ENCODE data around the gene FETUB.

Gene FETUB

DNA sequence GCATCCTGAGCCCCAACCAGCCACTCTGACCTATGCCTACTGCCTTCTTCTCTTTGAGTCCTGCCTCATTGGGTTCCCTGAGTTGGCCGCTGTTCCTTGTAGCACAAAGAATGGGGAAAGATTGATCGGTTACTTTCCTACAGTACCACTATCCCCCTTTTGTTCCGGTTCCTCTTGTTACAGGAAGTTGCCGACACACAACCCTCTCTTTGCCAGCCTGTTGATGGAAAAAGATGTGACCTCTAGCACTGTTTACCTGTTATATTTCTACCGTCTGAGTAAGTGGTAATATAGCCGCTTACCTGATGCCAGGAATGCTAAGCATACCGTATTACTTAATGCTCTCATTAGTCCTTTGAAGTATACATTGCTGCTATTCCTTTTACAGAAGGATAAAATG lies 37.0 kb upstream of the FETUB start:
- Histone ChIP-seq H3K36me3 (ENCODE audit: insufficient read depth, low read length) (no peaks in the 10 kb centered on the region), H3K27ac (ENCODE audit: low read depth, low read length) (no peak overlapping the region), H3K4me1 (ENCODE audit: insufficient read depth, low read length) (no peaks in the 10 kb centered on the region), H3K27me3 (ENCODE audit: control insufficient read depth in 1 of 2, insufficient read depth in 2 of 2, low read length in 2 of 2) (no peaks in the 10 kb centered on the region), H3K4me3 (ENCODE audit: low read depth in 1 of 2, low read length in 2 of 2) (no peak overlapping the region), H3K9ac (ENCODE audit: low read length) (no peak overlapping the region), H3K9me3 (ENCODE audit: low read length) (no peaks in the 10 kb centered on the region)

DNA sequence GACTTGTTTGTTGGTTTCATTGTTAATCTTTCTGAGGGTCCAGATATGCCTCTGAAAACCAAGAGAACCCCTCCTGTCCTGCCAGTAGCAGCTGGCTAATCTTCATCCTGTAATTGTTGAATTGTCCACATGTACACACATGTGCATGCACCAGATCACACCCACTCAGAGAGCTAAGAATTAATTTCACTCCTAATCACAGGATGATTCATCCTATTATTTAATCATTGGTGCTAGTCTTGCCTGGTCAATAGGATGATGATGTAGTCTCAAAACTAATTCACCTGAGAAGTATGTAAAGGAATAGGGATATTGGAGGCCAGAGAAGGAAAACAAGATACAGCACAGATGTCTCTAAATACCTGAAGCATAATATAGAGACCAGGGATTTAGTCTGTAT lies 35.1 kb upstream of the FETUB start:
- Histone ChIP-seq H3K9ac (ENCODE audit: low read length) (no peak overlapping the region), H3K4me1 (ENCODE audit: insufficient read depth, low read length) (no peaks in the 10 kb centered on the region), H3K27ac (ENCODE audit: low read depth, low read length) (no peak overlapping the region), H3K9me3 (ENCODE audit: low read length) (no peaks in the 10 kb centered on the region), H3K27me3 (ENCODE audit: control insufficient read depth in 1 of 2, insufficient read depth in 2 of 2, low read length in 2 of 2) (peaks cover 0 to 3% of the 10 kb centered on the region in 2 donors), H3K4me3 (ENCODE audit: low read depth in 1 of 2, low read length in 2 of 2) (no peak overlapping the region), H3K36me3 (ENCODE audit: insufficient read depth, low read length) (no peaks in the 10 kb centered on the region)

DNA sequence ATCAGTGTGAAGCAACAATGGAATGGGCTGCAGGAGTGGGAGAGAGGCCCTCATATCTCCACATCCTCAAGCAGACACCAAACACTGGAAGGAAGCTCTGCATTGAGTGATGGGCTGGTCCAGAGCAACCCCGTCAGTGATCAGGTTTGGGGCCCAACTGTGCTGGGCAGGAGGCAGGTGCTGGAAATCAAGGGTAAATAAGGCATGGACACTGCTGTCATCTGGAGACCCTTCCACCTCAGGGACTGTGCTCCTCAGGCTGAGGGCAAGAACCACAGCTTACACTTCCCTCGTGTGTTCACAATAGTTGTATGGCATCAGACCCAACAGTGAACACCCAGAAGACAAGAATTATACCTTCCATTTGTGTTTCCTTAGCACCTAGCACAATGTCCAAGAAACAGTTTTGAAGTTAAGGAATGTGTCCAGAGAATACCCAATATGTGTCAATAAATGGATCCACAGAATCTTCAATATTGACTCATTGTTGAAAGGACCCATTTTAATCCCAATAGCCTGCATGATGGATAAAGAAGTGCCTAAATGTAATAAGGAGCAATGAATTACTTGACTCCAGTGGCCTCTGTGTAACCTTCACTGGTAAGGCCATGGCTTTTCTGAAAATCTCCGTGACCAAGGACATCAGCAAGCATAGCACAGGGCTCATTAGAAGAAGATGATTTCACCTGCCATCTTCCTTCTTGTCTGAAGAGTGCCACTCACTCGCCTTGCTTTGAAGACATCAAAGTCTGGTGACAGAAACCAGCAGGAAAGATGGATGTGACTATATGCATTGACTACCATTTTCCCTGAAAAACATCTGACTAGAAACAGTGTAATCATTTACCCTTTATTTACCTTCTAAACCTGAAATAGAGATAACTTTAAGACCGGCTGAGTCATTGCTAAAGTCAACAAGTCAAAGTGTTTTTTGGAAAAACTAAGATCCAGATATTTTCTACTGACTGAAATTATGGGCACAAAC lies 34.3 kb upstream of the FETUB start:
- Histone ChIP-seq H3K36me3 (ENCODE audit: insufficient read depth, low read length) (no peaks in the 10 kb centered on the region), H3K9me3 (ENCODE audit: low read length) (no peaks in the 10 kb centered on the region), H3K27me3 (ENCODE audit: control insufficient read depth in 1 of 2, insufficient read depth in 2 of 2, low read length in 2 of 2) (peaks cover 0 to 3% of the 10 kb centered on the region in 2 donors), H3K4me3 (ENCODE audit: low read depth in 1 of 2, low read length in 2 of 2) (no peak overlapping the region), H3K9ac (ENCODE audit: low read length) (no peak overlapping the region), H3K27ac (ENCODE audit: low read depth, low read length) (no peak overlapping the region), H3K4me1 (ENCODE audit: insufficient read depth, low read length) (no peaks in the 10 kb centered on the region)

DNA sequence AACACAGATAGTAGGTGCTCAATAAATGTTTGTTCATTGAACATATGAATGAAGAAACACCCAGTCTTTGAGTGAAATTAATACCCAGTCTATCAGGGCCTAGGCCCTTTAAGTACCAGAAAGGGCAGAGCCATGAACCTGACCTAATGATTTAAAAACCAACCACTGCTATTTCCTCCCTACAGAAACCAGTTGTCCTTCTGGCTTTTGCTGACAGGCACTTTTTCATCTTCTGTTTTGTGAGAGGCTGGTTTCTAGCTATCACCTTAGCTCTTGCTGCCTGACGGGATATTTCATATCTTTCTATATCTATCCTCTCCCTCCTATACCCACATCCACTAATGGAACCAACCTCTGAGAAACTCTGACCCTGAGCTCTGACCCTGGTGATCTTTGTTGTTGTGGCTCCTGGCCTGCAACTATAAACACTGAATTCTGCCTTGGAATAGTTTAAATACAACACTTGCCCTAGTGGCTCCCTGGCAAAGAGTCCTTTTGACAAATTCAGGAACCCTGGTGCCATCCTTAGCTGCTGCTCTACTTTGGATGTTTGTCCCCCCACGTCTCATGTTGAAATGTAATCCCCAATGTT lies 31.5 kb upstream of the FETUB start:
- Histone ChIP-seq H3K27me3 (ENCODE audit: control insufficient read depth in 1 of 2, insufficient read depth in 2 of 2, low read length in 2 of 2) (peaks cover 0 to 3% of the 10 kb centered on the region in 2 donors), H3K9me3 (ENCODE audit: low read length) (no peaks in the 10 kb centered on the region), H3K4me1 (ENCODE audit: insufficient read depth, low read length) (no peaks in the 10 kb centered on the region), H3K36me3 (ENCODE audit: insufficient read depth, low read length) (no peaks in the 10 kb centered on the region), H3K4me3 (ENCODE audit: low read depth in 1 of 2, low read length in 2 of 2) (no peak overlapping the region), H3K9ac (ENCODE audit: low read length) (no peak overlapping the region), H3K27ac (ENCODE audit: low read depth, low read length) (no peak overlapping the region)

DNA sequence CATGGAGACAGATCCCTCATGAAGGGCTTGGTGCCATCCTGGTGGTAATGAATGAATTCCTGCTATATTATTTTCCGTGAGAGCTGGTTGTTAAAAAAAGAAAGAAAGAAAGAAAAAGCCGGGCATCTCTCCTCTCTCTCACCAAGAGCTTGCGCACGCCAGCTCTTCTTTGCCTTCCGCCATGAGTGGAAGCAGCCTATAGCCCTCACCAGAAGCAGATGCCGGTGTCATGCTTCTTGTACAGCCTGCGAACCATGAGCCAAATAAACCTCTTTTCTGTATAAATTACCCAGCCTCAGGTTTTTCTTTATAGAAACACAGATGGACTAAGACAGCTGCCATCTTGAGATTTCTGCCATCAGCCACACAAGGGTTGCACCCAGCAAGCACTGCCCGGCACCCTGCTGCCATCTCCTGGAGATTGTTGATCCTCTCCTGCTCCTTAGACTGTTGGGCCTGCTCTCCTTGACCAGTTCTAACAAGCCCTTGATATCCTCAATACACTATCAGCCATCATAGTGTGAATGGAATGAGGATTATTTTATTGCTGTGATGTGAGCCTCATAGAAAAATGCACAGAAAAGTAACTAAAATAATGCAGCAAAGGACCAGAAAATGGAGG lies 30.8 kb upstream of the FETUB start:
- Histone ChIP-seq H3K4me3 (ENCODE audit: low read depth in 1 of 2, low read length in 2 of 2) (no peak overlapping the region), H3K9ac (ENCODE audit: low read length) (no peak overlapping the region), H3K27me3 (ENCODE audit: control insufficient read depth in 1 of 2, insufficient read depth in 2 of 2, low read length in 2 of 2) (peaks cover 0 to 3% of the 10 kb centered on the region in 2 donors), H3K36me3 (ENCODE audit: insufficient read depth, low read length) (no peaks in the 10 kb centered on the region), H3K4me1 (ENCODE audit: insufficient read depth, low read length) (no peaks in the 10 kb centered on the region), H3K27ac (ENCODE audit: low read depth, low read length) (no peak overlapping the region), H3K9me3 (ENCODE audit: low read length) (no peaks in the 10 kb centered on the region)

DNA sequence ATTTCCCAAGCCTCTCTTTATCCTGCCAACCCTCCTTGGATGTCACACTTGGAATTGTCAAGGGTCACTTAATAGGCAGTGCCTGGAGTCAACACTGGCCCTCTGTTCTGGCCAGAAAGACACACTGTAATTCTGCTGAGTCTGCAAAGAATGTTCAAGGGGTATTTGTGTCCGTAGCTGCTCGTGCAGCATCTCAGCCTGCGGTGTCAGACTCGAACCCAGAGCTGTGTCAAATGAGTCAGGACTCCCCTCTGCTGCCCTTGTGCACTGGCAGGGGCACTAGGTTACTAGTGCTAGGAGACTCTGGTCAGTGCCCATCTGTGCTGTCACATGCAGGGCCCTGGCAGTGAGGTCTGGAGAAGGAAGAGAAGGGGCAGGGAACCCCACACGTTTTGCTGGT lies 28.1 kb upstream of the FETUB start:
- no peak overlapping the region for H3K4me3 ChIP-seq (ENCODE audit: low read depth in 1 of 2, low read length in 2 of 2)
- H3K27me3 ChIP-seq (ENCODE audit: control insufficient read depth in 1 of 2, insufficient read depth in 2 of 2, low read length in 2 of 2) = peaks cover 0 to 3% of the 10 kb centered on the region in 2 donors
- no peak overlapping the region for H3K9ac ChIP-seq (ENCODE audit: low read length)
- no peaks in the 10 kb centered on the region for H3K36me3 ChIP-seq (ENCODE audit: insufficient read depth, low read length)
- H3K4me1 ChIP-seq (ENCODE audit: insufficient read depth, low read length) = peaks cover 3% of the 10 kb centered on the region
- no peaks in the 10 kb centered on the region for H3K9me3 ChIP-seq (ENCODE audit: low read length)
- H3K27ac ChIP-seq (ENCODE audit: low read depth, low read length) = no peak overlapping the region

DNA sequence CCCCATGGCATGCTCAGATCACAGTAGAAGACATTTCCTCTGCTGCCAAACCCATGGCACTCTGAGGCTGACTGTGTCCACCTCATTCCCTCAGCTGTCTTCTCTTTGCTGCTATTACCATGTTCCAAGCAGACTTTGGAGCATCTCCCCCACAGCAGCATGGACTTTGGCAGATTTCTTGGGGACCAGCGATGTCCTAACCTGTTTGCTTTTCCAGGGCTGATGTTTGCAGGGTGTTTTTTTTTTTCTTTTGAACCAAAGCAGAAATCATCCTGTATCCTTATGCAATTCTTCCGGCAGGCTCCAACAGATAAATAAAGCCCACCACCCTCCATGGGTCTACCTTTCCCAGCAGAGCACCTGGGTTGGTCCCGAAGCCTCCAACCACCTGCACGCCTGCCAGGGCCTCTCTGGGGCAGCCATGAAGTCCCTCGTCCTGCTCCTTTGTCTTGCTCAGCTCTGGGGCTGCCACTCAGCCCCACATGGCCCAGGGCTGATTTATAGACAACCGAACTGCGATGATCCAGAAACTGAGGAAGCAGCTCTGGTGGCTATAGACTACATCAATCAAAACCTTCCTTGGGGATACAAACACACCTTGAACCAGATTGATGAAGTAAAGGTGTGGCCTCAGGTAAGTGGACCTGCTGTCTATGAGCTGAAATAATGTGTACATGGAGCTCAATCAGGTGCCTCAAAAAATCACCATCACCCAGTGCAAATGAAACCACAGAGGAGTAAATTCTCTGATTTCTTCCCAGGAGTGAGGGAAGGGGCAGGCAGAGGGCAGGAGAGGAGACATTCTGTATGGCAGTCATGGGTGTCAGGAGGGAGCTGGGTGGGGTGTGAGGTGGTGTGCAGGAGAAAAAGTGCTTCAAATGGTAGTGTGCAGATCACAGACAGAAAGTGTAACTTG lies 27.2 kb upstream of the FETUB start, which contains the start of gene AHSG:
Gene AHSG (plus strand): TSS at position 340 of the 916 bp plus-strand sequence. CDS start 82 bp downstream, at position 422.
- Histone ChIP-seq H3K9me3 (ENCODE audit: low read length) (no peaks in the 10 kb centered on the region), H3K27me3 (ENCODE audit: control insufficient read depth in 1 of 2, insufficient read depth in 2 of 2, low read length in 2 of 2) (peaks cover 5 to 7% of the 10 kb centered on the region in 2 donors), H3K36me3 (ENCODE audit: insufficient read depth, low read length) (no peaks in the 10 kb centered on the region), H3K9ac (ENCODE audit: low read length) (no peak within 1 kb of the TSS), H3K4me1 (ENCODE audit: insufficient read depth, low read length) (peaks cover 9% of the 10 kb centered on the region), H3K4me3 (ENCODE audit: low read depth in 1 of 2, low read length in 2 of 2) (no peak within 1 kb of the TSS), H3K27ac (ENCODE audit: low read depth, low read length) (no peak within 1 kb of the TSS)

DNA sequence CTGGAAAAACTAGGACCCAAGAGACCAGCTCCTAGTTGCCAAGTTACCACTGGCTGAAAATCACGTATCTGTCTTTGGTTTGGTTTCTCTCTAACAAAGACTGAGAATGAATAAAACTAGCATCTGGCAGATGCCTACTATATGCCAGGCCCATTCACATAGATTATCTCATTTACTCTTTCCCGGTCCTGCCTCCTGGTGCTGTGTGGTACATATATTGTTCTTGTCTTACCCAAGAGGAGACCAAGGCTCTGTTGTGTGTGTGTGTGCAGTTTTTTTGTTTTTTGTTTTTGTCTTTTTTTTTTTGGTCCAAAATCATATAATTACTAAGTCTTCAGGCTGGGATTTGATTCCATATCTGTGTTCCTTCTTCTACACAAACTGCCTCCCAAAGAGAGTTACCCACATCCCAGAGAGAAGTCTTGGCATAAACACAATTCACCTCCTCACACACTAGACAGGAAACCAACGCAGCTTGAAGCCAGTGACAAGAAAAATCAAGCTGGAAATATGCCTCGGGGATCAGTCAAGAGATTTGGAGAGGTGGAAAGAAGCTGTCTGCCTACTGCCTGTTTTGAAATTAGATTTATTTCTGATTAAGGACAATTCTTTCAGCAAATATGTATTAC lies 26.4 kb upstream of the FETUB start:
- no peaks in the 10 kb centered on the region for H3K9me3 ChIP-seq (ENCODE audit: low read length)
- peaks cover 5 to 7% of the 10 kb centered on the region in 2 donors for H3K27me3 ChIP-seq (ENCODE audit: control insufficient read depth in 1 of 2, insufficient read depth in 2 of 2, low read length in 2 of 2)
- H3K27ac ChIP-seq (ENCODE audit: low read depth, low read length) = no peak overlapping the region
- peaks cover 9% of the 10 kb centered on the region for H3K4me1 ChIP-seq (ENCODE audit: insufficient read depth, low read length)
- no peak overlapping the region for H3K4me3 ChIP-seq (ENCODE audit: low read depth in 1 of 2, low read length in 2 of 2)
- H3K9ac ChIP-seq (ENCODE audit: low read length) = no peak overlapping the region
- H3K36me3 ChIP-seq (ENCODE audit: insufficient read depth, low read length) = no peaks in the 10 kb centered on the region

DNA sequence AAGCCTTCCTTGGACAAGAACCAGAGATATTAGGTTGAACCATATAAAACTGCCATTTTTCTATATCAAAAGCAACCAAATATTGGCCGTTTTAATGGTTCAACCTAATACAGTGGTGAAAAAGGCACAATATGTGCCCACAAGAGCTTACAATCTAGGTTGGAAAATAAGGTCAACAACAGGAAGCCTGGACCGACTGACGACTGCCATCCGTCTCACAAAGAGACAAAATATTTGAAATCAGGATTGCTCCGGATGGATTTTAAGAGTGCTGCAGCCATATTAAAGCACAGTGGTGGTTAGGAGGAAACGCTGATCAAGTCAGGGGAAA lies 26.0 kb upstream of the FETUB start:
- Histone ChIP-seq H3K9me3 (ENCODE audit: low read length) (no peaks in the 10 kb centered on the region), H3K27me3 (ENCODE audit: control insufficient read depth in 1 of 2, insufficient read depth in 2 of 2, low read length in 2 of 2) (peaks cover 5 to 7% of the 10 kb centered on the region in 2 donors), H3K9ac (ENCODE audit: low read length) (no peak overlapping the region), H3K36me3 (ENCODE audit: insufficient read depth, low read length) (no peaks in the 10 kb centered on the region), H3K4me1 (ENCODE audit: insufficient read depth, low read length) (peaks cover 9% of the 10 kb centered on the region), H3K27ac (ENCODE audit: low read depth, low read length) (no peak overlapping the region), H3K4me3 (ENCODE audit: low read depth in 1 of 2, low read length in 2 of 2) (no peak overlapping the region)

DNA sequence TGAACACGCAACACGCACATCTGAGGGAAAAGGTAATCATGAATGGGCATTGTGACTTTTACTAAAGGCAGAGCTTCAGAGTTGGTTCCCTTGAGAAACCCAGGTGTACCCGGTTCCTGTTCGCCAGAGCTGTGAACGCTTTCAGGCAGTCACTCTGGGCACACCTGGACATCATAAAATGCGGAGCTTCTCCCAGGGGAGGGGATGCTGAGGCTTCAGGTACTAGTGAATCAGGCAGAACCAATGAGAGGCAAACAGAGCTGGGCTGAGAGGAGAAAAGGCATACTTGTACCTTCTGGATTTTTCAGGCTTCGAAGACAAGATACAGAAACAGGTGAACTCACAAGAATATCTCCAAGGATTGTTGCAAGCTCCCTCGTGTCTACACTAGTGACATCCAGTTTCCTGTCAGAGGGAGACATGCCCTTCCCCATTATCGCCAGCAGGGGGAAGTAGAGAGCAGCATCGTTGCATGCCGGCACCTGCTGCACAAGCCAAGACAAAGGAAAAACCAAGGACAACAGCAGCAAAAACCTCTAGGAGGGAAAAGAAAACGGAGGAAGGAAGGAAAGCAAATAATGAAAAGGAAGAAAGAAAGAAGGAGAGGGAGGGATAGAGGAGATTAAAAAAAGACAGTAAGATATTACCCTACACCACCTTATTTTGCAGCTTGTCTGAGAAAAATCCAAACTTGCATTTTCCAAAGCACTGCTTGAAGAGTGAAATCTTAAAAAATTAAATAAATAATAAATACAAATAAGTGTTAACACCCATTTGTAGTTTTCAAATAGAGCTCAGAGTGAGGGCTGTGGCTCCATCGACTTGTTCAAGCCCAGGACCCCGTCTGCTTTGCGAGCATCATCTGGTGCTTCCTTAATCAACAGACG lies 25.4 kb upstream of the FETUB start:
- Histone ChIP-seq H3K27me3 (ENCODE audit: control insufficient read depth in 1 of 2, insufficient read depth in 2 of 2, low read length in 2 of 2) (peaks cover 4 to 5% of the 10 kb centered on the region in 2 donors), H3K4me3 (ENCODE audit: low read depth in 1 of 2, low read length in 2 of 2) (no peak overlapping the region), H3K36me3 (ENCODE audit: insufficient read depth, low read length) (no peaks in the 10 kb centered on the region), H3K27ac (ENCODE audit: low read depth, low read length) (no peak overlapping the region), H3K9me3 (ENCODE audit: low read length) (no peaks in the 10 kb centered on the region), H3K4me1 (ENCODE audit: insufficient read depth, low read length) (peaks cover 9% of the 10 kb centered on the region), H3K9ac (ENCODE audit: low read length) (no peak overlapping the region)

All from muscle layer of colon (tissue), 2 donors.